Measurements from ENCODE around the gene SLC12A5.

SLC12A5 gene

GRCh38 chr20:46049815-46050214, 20.8 kb downstream of the SLC12A5 start:
- DNase-seq (ENCODE audit: low spot score), result no peak
- in situ Hi-C loops (cut with MboI; ENCODE audit: low pct_unique_long_range_greater_than_20kb, low sequenced_read_pairs, unreplicated experiment), result no loop called here
- TF ChIP-seq, protein P1, sequence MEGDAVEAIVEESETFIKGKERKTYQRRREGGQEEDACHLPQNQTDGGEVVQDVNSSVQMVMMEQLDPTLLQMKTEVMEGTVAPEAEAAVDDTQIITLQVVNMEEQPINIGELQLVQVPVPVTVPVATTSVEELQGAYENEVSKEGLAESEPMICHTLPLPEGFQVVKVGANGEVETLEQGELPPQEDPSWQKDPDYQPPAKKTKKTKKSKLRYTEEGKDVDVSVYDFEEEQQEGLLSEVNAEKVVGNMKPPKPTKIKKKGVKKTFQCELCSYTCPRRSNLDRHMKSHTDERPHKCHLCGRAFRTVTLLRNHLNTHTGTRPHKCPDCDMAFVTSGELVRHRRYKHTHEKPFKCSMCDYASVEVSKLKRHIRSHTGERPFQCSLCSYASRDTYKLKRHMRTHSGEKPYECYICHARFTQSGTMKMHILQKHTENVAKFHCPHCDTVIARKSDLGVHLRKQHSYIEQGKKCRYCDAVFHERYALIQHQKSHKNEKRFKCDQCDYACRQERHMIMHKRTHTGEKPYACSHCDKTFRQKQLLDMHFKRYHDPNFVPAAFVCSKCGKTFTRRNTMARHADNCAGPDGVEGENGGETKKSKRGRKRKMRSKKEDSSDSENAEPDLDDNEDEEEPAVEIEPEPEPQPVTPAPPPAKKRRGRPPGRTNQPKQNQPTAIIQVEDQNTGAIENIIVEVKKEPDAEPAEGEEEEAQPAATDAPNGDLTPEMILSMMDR (IDR thresholded peaks at IDR 0.05; ENCODE audit: extremely low read depth, insufficient read depth, missing control alignments), result no peak

DNA sequence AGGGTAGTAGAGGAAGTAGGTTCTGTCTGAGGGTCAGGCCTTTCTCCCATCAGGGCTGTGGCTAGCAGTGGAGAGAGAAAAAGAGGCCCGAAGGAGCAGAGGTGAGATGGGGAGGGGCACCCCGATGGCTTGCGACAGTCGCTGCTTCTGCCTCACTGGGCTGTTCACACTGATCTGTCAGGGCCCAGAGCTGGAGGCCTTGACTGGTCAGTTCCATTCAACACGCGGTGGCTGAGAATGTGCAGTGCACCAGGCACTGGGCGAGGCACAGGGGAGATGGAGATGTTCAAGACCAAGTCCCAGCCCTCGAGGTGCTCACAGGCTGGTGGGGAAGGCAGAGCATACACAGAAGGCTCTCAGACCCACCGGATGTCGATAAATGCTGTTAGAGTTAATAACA, 21.4 kb downstream of the SLC12A5 start:
- in situ Hi-C loops (cut with MboI; ENCODE audit: low pct_unique_long_range_greater_than_20kb, low sequenced_read_pairs, unreplicated experiment), result no loop called here
- TF ChIP-seq, protein P1 (IDR thresholded peaks at IDR 0.05; ENCODE audit: extremely low read depth, insufficient read depth, missing control alignments), result no peak
- DNase-seq (ENCODE audit: low spot score), result no peak

DNA sequence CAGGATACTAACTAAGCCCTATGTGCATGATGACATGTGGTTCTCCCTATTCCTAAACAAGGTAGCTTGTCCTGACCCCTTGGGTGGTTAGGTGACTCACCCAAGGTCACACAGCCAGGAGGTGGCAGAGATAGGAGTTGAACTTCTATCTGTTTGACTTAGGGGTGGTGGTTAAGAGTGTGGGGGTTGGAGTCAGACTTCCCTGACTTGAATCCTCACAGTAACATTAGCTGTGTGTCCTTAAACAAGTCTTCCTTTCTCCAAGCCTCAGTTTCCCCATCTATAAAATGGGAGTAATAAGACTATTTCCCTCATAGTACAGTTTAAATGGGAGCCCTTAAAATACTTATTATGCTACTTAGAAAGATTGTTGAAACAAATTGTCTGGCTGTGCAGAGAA, 21.9 kb downstream of the SLC12A5 start:
- TF ChIP-seq, protein P1 (IDR thresholded peaks at IDR 0.05; ENCODE audit: extremely low read depth, insufficient read depth, missing control alignments), result no peak
- no peak for DNase-seq (ENCODE audit: low spot score)
- in situ Hi-C loops (cut with MboI; ENCODE audit: low pct_unique_long_range_greater_than_20kb, low sequenced_read_pairs, unreplicated experiment), result no loop called here

DNA sequence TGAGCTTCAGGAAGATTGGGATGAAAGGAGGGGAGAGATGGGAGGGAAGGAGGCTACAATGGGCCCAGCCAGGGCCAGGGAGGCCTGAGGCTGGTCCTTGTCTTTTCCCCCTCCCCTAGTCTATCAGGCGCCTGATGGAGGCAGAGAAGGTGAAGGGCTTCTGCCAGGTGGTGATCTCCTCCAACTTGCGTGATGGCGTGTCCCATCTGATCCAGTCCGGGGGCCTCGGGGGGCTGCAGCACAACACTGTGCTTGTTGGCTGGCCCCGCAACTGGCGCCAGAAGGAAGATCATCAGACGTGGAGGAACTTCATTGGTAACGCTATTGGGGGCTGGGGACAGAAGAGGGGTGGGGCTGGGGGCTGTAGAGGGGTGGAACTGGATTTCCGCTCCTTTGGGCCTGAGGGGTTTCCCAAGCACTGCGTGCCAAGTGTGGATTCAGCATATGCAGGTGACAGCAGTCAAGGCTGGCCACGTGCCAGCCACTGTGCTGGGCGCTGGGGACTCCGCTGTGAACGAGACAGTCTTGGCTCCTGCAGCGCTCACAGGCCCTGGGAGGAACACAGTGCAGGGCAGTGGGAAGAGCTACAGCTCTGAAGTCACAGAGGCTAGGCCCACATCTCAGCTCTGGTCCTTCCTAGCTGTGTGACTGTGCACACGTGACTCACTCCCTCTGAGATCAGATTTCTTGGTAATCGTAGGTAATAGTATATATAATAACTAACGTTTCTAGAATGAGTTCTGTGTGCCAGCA, 22.7 kb downstream of the SLC12A5 start:
- TF ChIP-seq, protein P1 (IDR thresholded peaks at IDR 0.05; ENCODE audit: extremely low read depth, insufficient read depth, missing control alignments), result no peak
- no peak for DNase-seq (ENCODE audit: low spot score)
- in situ Hi-C loops (cut with MboI; ENCODE audit: low pct_unique_long_range_greater_than_20kb, low sequenced_read_pairs, unreplicated experiment), result no loop called here

- in situ Hi-C loops (cut with MboI; ENCODE audit: low pct_unique_long_range_greater_than_20kb, low sequenced_read_pairs, unreplicated experiment), result no loop called here
- TF ChIP-seq, protein P1 (IDR thresholded peaks at IDR 0.05; ENCODE audit: extremely low read depth, insufficient read depth, missing control alignments), result no peak
Observed at GRCh38 chr20:46053416-46053815, 24.4 kb downstream of the SLC12A5 start.

GRCh38 chr20:46054606-46055005, 25.6 kb downstream of the SLC12A5 start:
- DNase-seq (ENCODE audit: low spot score), result no peak
- TF ChIP-seq, protein P1 (IDR thresholded peaks at IDR 0.05; ENCODE audit: extremely low read depth, insufficient read depth, missing control alignments), result no peak
- in situ Hi-C loops (cut with MboI; ENCODE audit: low pct_unique_long_range_greater_than_20kb, low sequenced_read_pairs, unreplicated experiment), result no loop called here

More at GRCh38 chr20:46053416-46053815, 24.4 kb downstream of the SLC12A5 start:
- no peak for DNase-seq (ENCODE audit: low spot score)
